Hepatocyte (in vitro differentiated cells): Measurements from ENCODE around the gene LENG8.
"Not testable (repeated sequence)": the region's sequence is repeated elsewhere in the genome, so short reads cannot be mapped to it uniquely, and the experiment has no call there.

Experiments
- CTCF ChIP-seq: fragments of 200-600 bp; sonication (generic); IDR thresholded peaks from 2 replicates; pipeline ENCODE4 v1.5.1; 2016; ENCODE audit warnings: antibody characterized with exemption, mild to moderate bottlenecking; ENCODE audit not compliant: poor library complexity
- EZH2 ChIP-seq: fragments of 200-600 bp; sonication (generic); IDR thresholded peaks from 2 replicates; pipeline ENCODE4 v1.6.1; 2016; ENCODE audit warnings: antibody characterized with exemption, mild to moderate bottlenecking, borderline replicate concordance

GRCh38 chr19:54507038-54507717, 58.2 kb downstream of the LENG8 start:
- TF ChIP-seq CTCF, EZH2: not testable (repeated sequence)
